HG02981 (cell line): Measurements from ENCODE around the gene LAPTM5.
"Not testable (repeated sequence)": the region's sequence is repeated elsewhere in the genome, so short reads cannot be mapped to it uniquely, and the experiment has no call there.

ENCODE experiments used
- ATAC-seq: cut with Tn5 transposase; IDR thresholded peaks from one replicate; pipeline ENCODE4 v1.9.1; 2021; ENCODE audit warnings: mild to moderate bottlenecking, moderate library complexity; ENCODE audit not compliant: unreplicated experiment

LAPTM5 gene

GRCh38 chr1:30757352-30758120 is at the start of gene LAPTM5:
TSS of gene LAPTM5 (minus strand) at chr1:30757774. CDS start at chr1:30757745, 29 bp downstream.
- ATAC-seq = no peak

GRCh38 chr1:30806381-30807317 is 49.1 kb upstream of the LAPTM5 start:
- ATAC-seq = no peak

- ATAC-seq = no peak
Observed at GRCh38 chr1:30805304-30806003, 47.9 kb upstream of the LAPTM5 start.

- no peak for ATAC-seq
Observed at GRCh38 chr1:30804822-30805221, 47.2 kb upstream of the LAPTM5 start.

GRCh38 chr1:30804352-30804751 is 46.8 kb upstream of the LAPTM5 start:
- no peak for ATAC-seq

GRCh38 chr1:30803562-30803961 is 46.0 kb upstream of the LAPTM5 start:
- no peak for ATAC-seq

- no peak for ATAC-seq
Observed at GRCh38 chr1:30801771-30802198, 44.2 kb upstream of the LAPTM5 start.

- no peak for ATAC-seq
Observed at GRCh38 chr1:30799233-30799511, 41.6 kb upstream of the LAPTM5 start.

GRCh38 chr1:30798389-30799232 is 41.0 kb upstream of the LAPTM5 start:
- ATAC-seq = no peak

GRCh38 chr1:30795026-30795425 is 37.5 kb upstream of the LAPTM5 start:
- no peak for ATAC-seq

GRCh38 chr1:30794260-30794659 is 36.7 kb upstream of the LAPTM5 start:
- ATAC-seq = no peak

- no peak for ATAC-seq
Observed at GRCh38 chr1:30793209-30793608, 35.6 kb upstream of the LAPTM5 start.

GRCh38 chr1:30791868-30792267 is 34.3 kb upstream of the LAPTM5 start:
- no peak for ATAC-seq

- ATAC-seq = no peak
Observed at GRCh38 chr1:30790850-30791778, 33.5 kb upstream of the LAPTM5 start.

- not testable (repeated sequence) for ATAC-seq
Observed at GRCh38 chr1:30790256-30790525, 32.6 kb upstream of the LAPTM5 start.

- no peak for ATAC-seq
Observed at GRCh38 chr1:30789388-30790255, 32.0 kb upstream of the LAPTM5 start.

GRCh38 chr1:30788580-30789387 is 31.2 kb upstream of the LAPTM5 start:
- no peak for ATAC-seq
